NCI-H2107 treated with DMSO at 0.1 percent for 48 hours (cell line): ENCODE measurements around the gene NPDC1.
A peak's percentile ranks its signal among the peaks of the same experiment; 100 is the strongest.

Experiments
- DNase-seq: peaks from one replicate; lab custom pipeline; 2025; ENCODE audit not compliant: unreplicated experiment; lab: John Stamatoyannopoulos, UW

Gene NPDC1

GRCh38 chr9:137027369-137028262 is 18.4 kb downstream of the NPDC1 start, which contains the start of gene ABCA2:
Gene ABCA2, minus strand, starts transcription at chr9:137028237. Its CDS starts 97 bp downstream, at chr9:137028140.
- no peak for DNase-seq

DNA sequence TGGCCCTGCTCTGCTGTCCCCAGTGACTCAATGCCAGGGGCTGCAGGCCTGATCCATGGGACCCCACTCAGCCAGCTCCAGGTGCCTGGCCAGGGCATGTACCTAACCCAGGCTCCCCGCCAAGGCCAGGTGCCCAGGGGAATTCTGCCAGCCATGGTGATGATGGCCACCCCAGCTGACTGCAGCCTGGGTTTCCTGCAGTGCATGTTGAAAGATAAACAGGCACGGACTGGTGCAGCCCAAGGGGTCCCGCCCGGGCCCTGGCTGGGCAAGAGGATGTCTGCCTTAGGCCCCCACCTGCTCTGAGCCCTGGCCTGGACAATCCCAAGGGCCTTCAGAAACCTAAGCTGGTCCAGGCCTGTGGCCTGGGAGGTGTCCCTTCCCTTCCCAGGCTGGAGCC is 19.1 kb downstream of the NPDC1 start:
- DNase-seq = peak; percentile 19

- no peak for DNase-seq
Measured at GRCh38 chr9:137026384-137026783, 19.6 kb downstream of the NPDC1 start.

GRCh38 chr9:137025517-137025966 is 20.4 kb downstream of the NPDC1 start:
- DNase-seq = peak; percentile 93

GRCh38 chr9:137023583-137023991 is 22.4 kb downstream of the NPDC1 start:
- no peak for DNase-seq

GRCh38 chr9:137023157-137023556 is 22.8 kb downstream of the NPDC1 start:
- no peak for DNase-seq

GRCh38 chr9:137022662-137023008 is 23.3 kb downstream of the NPDC1 start:
- no peak for DNase-seq

DNA sequence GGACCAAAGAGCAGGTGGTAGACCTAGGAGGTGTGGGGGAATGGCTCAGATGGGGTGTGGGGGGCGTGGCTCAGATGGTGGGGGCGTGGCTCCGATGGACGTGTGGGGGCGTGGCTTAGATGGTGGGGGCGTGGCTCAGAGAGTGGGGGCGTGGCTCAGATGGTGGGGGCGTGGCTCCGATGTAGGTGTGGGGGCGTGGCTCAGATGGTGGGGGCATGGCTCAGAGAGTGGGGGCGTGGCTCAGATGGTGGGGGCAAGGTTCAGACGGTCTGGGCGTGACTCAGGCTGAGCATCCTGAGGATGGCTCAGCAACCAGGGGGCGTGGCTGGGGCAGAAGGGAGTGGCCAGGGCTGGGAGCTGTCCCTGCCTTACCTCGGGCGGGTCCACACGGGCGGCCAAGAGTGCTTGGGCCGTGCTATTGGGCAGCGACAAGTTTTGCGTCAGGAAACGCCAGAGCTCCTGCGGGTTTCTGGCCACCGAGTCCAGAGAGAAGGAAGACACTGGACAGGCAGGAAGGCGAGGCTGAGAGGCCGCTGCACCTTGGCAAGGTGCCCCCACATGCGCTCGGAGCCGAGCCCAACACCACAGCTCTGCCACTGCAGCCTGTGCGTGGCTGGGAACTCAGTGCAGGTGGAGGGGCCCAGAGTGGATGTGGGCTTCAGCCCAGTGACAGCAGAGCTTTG is 23.9 kb downstream of the NPDC1 start:
- no peak for DNase-seq

- no peak for DNase-seq
Measured at GRCh38 chr9:137021568-137021978, 24.4 kb downstream of the NPDC1 start.

GRCh38 chr9:137020771-137021567 is 25.0 kb downstream of the NPDC1 start:
- DNase-seq = no peak

GRCh38 chr9:137019891-137020683 is 25.9 kb downstream of the NPDC1 start:
- DNase-seq = no peak

- no peak for DNase-seq
Measured at GRCh38 chr9:137018761-137019559, 27.0 kb downstream of the NPDC1 start.

- DNase-seq = no peak
Measured at GRCh38 chr9:137017791-137018497, 28.0 kb downstream of the NPDC1 start.

DNA sequence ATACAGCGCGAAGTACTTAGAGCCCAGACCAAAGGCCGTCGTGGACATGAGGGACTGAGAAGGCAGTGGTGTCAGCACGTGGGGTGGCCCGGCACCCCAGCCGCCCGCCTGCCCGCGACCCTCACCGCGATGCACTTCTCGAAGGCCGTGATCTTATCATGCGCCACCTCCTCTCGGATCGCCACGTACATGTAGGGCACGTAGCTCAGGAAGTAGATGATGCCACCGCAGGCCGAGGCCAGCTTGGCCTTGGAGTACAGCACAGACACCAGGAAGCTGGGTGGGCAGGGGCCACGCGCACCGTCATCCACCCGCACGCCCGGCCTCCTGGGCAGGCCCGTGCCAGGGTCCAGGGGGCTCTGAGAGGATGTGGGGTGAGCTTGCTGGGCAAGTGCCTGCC is 28.9 kb downstream of the NPDC1 start:
- DNase-seq = no peak

DNA sequence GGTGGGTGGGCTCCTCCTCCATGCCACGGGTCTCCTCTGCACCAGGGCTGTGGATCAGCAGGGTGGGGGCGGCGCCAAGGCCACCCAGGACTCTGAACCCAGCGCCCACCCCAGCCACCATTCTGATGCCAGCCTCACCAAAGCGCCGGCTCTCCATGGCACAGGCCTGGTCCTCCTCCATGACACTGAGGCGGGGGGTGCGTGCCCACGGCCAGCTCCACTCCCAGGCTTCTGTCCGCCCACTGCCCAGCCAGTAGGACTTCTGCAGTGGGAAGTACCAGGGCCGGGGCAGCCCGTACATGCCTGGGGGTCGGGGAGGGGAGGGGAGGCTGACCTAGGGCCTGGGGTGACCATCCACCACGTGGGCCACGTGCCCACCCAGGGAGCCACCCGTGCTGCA is 29.5 kb downstream of the NPDC1 start:
- DNase-seq = no peak

DNA sequence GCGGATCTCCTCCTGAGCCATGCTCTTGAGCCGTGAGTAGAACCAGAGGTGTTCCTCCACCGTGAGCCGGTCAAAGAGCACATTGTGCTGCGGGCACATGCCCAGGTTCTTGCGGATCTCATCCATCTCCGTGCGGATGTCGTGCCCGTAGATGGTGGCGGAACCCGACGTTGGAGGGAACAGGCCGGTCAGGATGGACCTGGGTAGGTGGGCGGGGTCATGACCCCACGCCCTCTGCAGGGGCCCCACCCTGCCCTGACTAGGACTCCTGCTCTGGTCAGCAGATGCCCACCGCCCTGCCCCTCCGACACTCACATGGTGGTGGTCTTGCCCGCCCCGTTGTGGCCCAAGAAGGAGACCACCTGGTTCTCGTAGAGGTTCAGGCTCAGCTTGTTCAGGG is 30.0 kb downstream of the NPDC1 start:
- no peak for DNase-seq

DNA sequence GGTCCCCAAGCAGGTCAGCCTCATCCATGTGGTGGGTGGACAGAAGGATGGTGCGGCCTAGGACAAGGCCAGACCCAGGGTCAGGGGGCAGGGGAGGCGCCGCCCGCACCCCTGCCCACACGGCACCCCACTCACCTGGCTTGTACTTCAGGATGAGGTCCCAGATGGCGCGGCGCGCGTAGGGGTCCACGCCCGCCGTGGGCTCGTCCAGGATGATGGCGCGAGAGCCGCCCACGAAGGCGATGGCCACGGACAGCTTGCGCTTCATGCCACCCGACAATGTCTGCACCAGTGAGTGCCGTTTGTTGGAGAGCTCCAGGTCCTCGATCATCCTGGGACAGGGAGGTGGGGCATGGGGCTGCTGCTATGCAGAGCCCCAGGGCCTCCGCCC is 30.4 kb downstream of the NPDC1 start:
- DNase-seq = no peak

GRCh38 chr9:137014776-137015539 is 31.0 kb downstream of the NPDC1 start:
- DNase-seq = no peak
